Adrenal gland (tissue), 12 donors: ENCODE results near the gene FHIT. TPM values are rescaled to one million over a fixed set of nuclear protein-coding genes. Genes with fewer than 3 reads are reported as not detected.
"Not testable (repeated sequence)": the region's sequence is repeated elsewhere in the genome, so short reads cannot be mapped to it uniquely, and the experiment has no call there.

Experiments
- DNase-seq, 7 donors: peaks; one replicate each; pipeline ENCODE4 v3.0.0-alpha.2; 2019 to 2020
- H3K27ac ChIP-seq, 5 donors: fragments of 200-600 bp; sonication (generic) in 4 of 5; 1 replicate in 3 of 5; 2 replicates in 2 of 5; pipeline versions ENCODE4 v1.5.1 to v1.8.0; 2016 to 2020; ENCODE audit warnings: mild to moderate bottlenecking in 1 of 5
- H3K27me3 ChIP-seq: fragments of 200-600 bp; 2 replicates; pipeline ENCODE4 v1.8.0; 2021
- H3K36me3 ChIP-seq, 2 donors: fragments of 200-600 bp; replicated peaks in 1 of 2; 1 replicate in 1 of 2; 2 replicates in 1 of 2; pipeline versions ENCODE4 v1.5.1 to v1.8.0; 2018 to 2022
- H3K4me1 ChIP-seq, 2 donors: fragments of 200-600 bp; replicated peaks in 1 of 2; 1 replicate in 1 of 2; 2 replicates in 1 of 2; pipeline versions ENCODE4 v1.5.1 to v1.8.0; 2018 to 2021
- H3K4me3 ChIP-seq, 4 donors: fragments of 200-600 bp; sonication (generic) in 3 of 4; one replicate each; pipeline ENCODE4 v1.5.1; 2016 to 2018
- H3K9me3 ChIP-seq, 3 donors: fragments of 200-600 bp; sonication (generic) in 1 of 3; replicated peaks in 1 of 3; 1 replicate in 2 of 3; 2 replicates in 1 of 3; pipeline versions ENCODE4 v1.5.1 to v1.8.0; 2016 to 2021
- CTCF ChIP-seq, 6 experiments: fragments of 450-650 bp in 4 of 6; fragments of 200-600 bp in 2 of 6; sonication (generic) in 1 of 6; IDR thresholded peaks; 1 replicate in 5 of 6; 2 replicates in 1 of 6; pipeline versions ENCODE4 v1.5.1 to v1.8.0; 2016 to 2021; ENCODE audit warnings: antibody characterized with exemption in 6 of 6, mild to moderate bottlenecking in 2 of 6, moderate library complexity in 1 of 6
- POLR2A ChIP-seq, 2 donors: fragments of 450-650 bp; IDR thresholded peaks; one replicate each; pipeline ENCODE4 v1.6.1; 2017; ENCODE audit warnings: antibody characterized with exemption in 2 of 2, mild to moderate bottlenecking in 2 of 2, moderate library complexity in 1 of 2
- WGBS, 4 donors: extraction: QIAGEN DNeasy Blood & Tissue Kit in 2 of 4; methylation state at CpG; one replicate each; pipeline versions ENCODE4 v1.1.5 to v1.1.7; 2013 to 2017; 5-methylcytosine and 5-hydroxymethylcytosine counted together
- intact Hi-C, 2 donors: fragments of 100-400 bp; cut with DNase I; formaldehyde crosslinking; loops; one replicate each; pipeline versions ENCODE4 v1.14.1 to v1.15.0; 2022 to 2023
- polyA plus RNA-seq, 3 donors: library from polyadenylated mRNA; stranded (reverse); fragments of 200-250 nt in 2 of 3; fragments of 350-450 nt in 1 of 3; fragmentation: Illumina TruSeq in 1 of 3; extraction: RNeasy Lipid Tissue Mini Kit (QIAGEN cat#74804) in 1 of 3; gene quantifications; one replicate each; pipeline ENCODE4 v1.2.3, GENCODE V29; 2013 to 2014
- total RNA-seq, 9 donors: library from RNA; depleted of rRNA in 4 of 9; stranded (reverse); fragments of >200 nt in 4 of 9; fragments of 120-200 nt in 1 of 9; fragmentation: NEBNext Ultra II Directional in 1 of 9; extraction: Animal tissue kit (Norgen Biotek cat#: 25700) in 1 of 9; gene quantifications; one replicate each; pipeline versions ENCODE4 v1.1.0 to v1.2.4, GENCODE V29; 2013 to 2023
- donor health status: healthy with polysubstance abuse.
- donor health status: Bipolar disorder and iron deficiency.
- donor health status: DM: yes; HTN: yes; CAD: no.
- donor health status: DM: no; HTN: no; CAD: no.
- donor health status: DM: no; HTN: no; CAD: no.
- donor health status: DM: yes; HTN: yes; CAD: no.

Gene FHIT
- total and polyA plus RNA-seq, 12 donors = 14.1 to 43.9 (median 28.8) TPM

- no peak overlapping the region for H3K4me3 ChIP-seq
- H3K9me3 ChIP-seq = no peaks in the 10 kb centered on the region
- no peaks in the 10 kb centered on the region for H3K4me1 ChIP-seq
- intact Hi-C loops = no loop called here
- 83 to 95% (median 93%) methylated on average over 4 of the region's 4 CpGs for WGBS, 4 donors
- H3K27me3 ChIP-seq = no peaks in the 10 kb centered on the region
- no peak for DNase-seq
- no peak overlapping the region for H3K27ac ChIP-seq
- TF ChIP-seq POLR2A (IDR thresholded peaks at IDR 0.05) = no peak
- no peak for TF ChIP-seq CTCF (IDR thresholded peaks at IDR 0.05)
- no peaks in the 10 kb centered on the region for H3K36me3 ChIP-seq
Measured at GRCh38 chr3:61073566-61074165, 177.6 kb downstream of the FHIT start.

- intact Hi-C loops = no loop called here
- Histone ChIP-seq H3K27ac (no peak overlapping the region), H3K4me1 (no peaks in the 10 kb centered on the region), H3K4me3 (no peak overlapping the region), H3K27me3 (no peaks in the 10 kb centered on the region), H3K36me3 (no peaks in the 10 kb centered on the region), H3K9me3 (no peaks in the 10 kb centered on the region)
- WGBS, 4 donors = 91 to 97% (median 92%) methylated on average over 4 of the region's 4 CpGs
- no peak for DNase-seq
- no peak for TF ChIP-seq CTCF (IDR thresholded peaks at IDR 0.05)
- no peak for TF ChIP-seq POLR2A (IDR thresholded peaks at IDR 0.05)
Measured at GRCh38 chr3:61068084-61068483, 183.2 kb downstream of the FHIT start.

- Histone ChIP-seq H3K9me3 (no peaks in the 10 kb centered on the region), H3K4me3 (no peak overlapping the region), H3K27me3 (no peaks in the 10 kb centered on the region), H3K4me1 (no peaks in the 10 kb centered on the region), H3K27ac (no peak overlapping the region), H3K36me3 (no peaks in the 10 kb centered on the region)
- DNase-seq = no peak
- intact Hi-C loops = no loop called here
- WGBS, 4 donors = 84 to 100% (median 97%) methylated on average over 2 of the region's 2 CpGs
- TF ChIP-seq CTCF (IDR thresholded peaks at IDR 0.05) (no peak), POLR2A (IDR thresholded peaks at IDR 0.05) (no peak)
Measured at GRCh38 chr3:61066800-61067199, 184.5 kb downstream of the FHIT start.

- H3K27ac ChIP-seq, H3K9me3 ChIP-seq, intact Hi-C loops, H3K36me3 ChIP-seq, H3K4me3 ChIP-seq, H3K27me3 ChIP-seq, H3K4me1 ChIP-seq, DNase-seq: not testable (repeated sequence)
- WGBS, 4 donors = 96 to 98% (median 97%) methylated on average over 2 of the region's 2 CpGs
Measured at GRCh38 chr3:61066222-61066621, 185.0 kb downstream of the FHIT start.

- Histone ChIP-seq H3K27me3 (no peaks in the 10 kb centered on the region), H3K36me3 (no peaks in the 10 kb centered on the region), H3K4me3 (no peak overlapping the region), H3K27ac (no peak overlapping the region), H3K4me1 (no peaks in the 10 kb centered on the region), H3K9me3 (no peaks in the 10 kb centered on the region)
- TF ChIP-seq POLR2A (IDR thresholded peaks at IDR 0.05) (no peak), CTCF (IDR thresholded peaks at IDR 0.05) (no peak)
- intact Hi-C loops = no loop called here
- DNase-seq = no peak
- 57 to 88% (median 79%) methylated on average over 3 of the region's 3 CpGs for WGBS, 4 donors
Measured at GRCh38 chr3:61065451-61066011, 185.7 kb downstream of the FHIT start.
